Activated T-helper 2 cell treated with anti-CD3 and anti-CD28 coated beads, Interferon-gamma antibody, Interleukin-2, Interleukin-4, amounts not matched to agents 10 μg/mL and 5 μg/mL and 100 μg/mL, durations not matched to agents 14 hours and 24 hours and 36 hours (primary cell): Measurements from ENCODE around the gene NRG3. TPM values are rescaled to one million over a fixed set of nuclear protein-coding genes. Genes with fewer than 3 reads are reported as not detected.
"Not testable (repeated sequence)": the region's sequence is repeated elsewhere in the genome, so short reads cannot be mapped to it uniquely, and the experiment has no call there.

Experiments used
- DNase-seq: peaks from one replicate; pipeline ENCODE4 v3.0.0; 2021; ENCODE audit warnings: low spot score
- H3K27ac Mint-ChIP-seq: one replicate; pipeline ENCODE4 v1.8.0; 2021; ENCODE audit warnings: mixed read lengths
- H3K27me3 Mint-ChIP-seq: one replicate; pipeline ENCODE4 v1.8.0; 2021; ENCODE audit warnings: low read depth, mixed read lengths
- H3K36me3 Mint-ChIP-seq: one replicate; pipeline ENCODE4 v1.8.0; 2021; ENCODE audit warnings: low read depth, mixed read lengths
- H3K4me1 Mint-ChIP-seq: one replicate; pipeline ENCODE4 v1.8.0; 2021; ENCODE audit warnings: low read depth, mixed read lengths
- H3K4me3 Mint-ChIP-seq: one replicate; pipeline ENCODE4 v1.8.0; 2021; ENCODE audit warnings: low read depth, mild to moderate bottlenecking, moderate library complexity, mixed read lengths
- H3K9me3 Mint-ChIP-seq: one replicate; pipeline ENCODE4 v1.8.0; 2021; ENCODE audit warnings: mixed read lengths
- intact Hi-C: fragments of 100-400 bp; cut with micrococcal nuclease; formaldehyde crosslinking; loops from one replicate; pipeline ENCODE4 v1.15.1; 2023
- total RNA-seq: library from RNA; stranded (reverse); gene quantifications from 2 replicates; pipeline ENCODE4 v1.2.3, GENCODE V29; 2022

Gene NRG3
- total RNA-seq, 1 donor from 2014 or later = not detected

DNA sequence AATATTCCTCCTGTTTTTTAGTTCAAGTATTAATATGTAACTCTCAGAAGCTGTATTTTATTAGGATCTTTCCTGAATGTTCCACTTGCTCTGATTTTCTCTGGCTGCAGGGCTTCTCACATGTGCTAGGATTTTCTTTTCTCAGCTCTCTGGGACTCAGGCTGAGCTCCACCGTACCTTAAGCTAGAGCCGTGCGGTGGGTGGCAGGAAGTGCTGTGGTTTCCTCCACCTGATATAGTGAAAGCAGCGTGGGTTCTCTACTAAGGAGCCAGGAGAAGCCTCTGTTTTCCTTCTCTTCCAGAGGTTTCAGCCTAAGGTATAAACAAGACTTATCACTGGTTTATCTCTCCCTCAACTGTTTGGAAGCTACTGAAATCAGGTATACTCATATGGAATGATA lies 433.6 kb downstream of the NRG3 start:
- Mint-ChIP-seq H3K9me3 (peaks cover 26% of the 10 kb centered on the region), H3K4me3 (no peak overlapping the region), H3K27ac (no peak overlapping the region), H3K27me3 (no peaks in the 10 kb centered on the region), H3K36me3 (no peaks in the 10 kb centered on the region), H3K4me1 (no peaks in the 10 kb centered on the region)
- intact Hi-C loops = no loop called here
- no peak for DNase-seq

DNA sequence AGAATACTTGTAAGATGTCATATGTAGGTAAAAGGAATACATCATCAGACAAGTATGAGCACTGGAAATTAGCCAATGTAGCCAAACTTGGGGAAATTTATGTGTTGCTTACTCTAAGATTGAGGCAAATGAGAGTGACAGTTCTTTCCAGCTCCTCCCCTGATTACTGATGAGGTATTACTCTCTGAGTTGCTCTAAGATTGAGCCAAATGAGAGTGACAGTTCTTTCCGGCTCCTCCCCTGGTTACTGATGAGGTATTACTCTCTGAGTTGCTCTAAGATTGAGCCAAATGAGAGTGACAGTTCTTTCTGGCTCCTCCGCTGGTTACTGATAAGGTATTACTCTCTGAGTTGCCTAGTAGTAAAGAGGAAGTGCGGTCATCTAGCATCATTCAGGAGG lies 435.8 kb downstream of the NRG3 start:
- intact Hi-C loops = no loop called here
- Mint-ChIP-seq H3K4me3 (no peak overlapping the region), H3K27me3 (no peaks in the 10 kb centered on the region), H3K9me3 (peaks cover 33% of the 10 kb centered on the region), H3K27ac (no peak overlapping the region), H3K36me3 (no peaks in the 10 kb centered on the region), H3K4me1 (no peaks in the 10 kb centered on the region)
- no peak for DNase-seq

DNA sequence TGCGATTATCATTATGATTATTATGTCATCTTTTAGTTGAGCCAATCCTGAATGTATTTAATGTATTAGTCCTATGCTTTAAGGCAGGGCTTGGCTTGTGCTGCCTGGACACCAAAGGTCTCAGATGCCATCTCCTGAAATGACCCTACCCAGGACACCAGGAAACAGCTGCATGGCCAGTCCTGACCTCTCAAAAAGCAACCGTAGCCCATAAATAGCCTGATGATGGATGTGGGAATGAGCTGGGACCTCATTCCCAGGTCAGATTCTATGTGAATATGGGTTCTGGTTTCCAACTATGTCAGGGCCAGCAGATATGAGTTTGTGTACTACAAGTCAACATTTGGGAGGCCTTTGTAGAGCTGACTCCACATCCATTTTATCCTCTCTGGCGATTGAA lies 438.4 kb downstream of the NRG3 start:
- Mint-ChIP-seq H3K27me3 (no peaks in the 10 kb centered on the region), H3K4me1 (no peaks in the 10 kb centered on the region), H3K9me3 (peaks cover 33% of the 10 kb centered on the region), H3K27ac (no peak overlapping the region), H3K36me3 (no peaks in the 10 kb centered on the region), H3K4me3 (no peak overlapping the region)
- intact Hi-C loops = no loop called here
- no peak for DNase-seq

DNA sequence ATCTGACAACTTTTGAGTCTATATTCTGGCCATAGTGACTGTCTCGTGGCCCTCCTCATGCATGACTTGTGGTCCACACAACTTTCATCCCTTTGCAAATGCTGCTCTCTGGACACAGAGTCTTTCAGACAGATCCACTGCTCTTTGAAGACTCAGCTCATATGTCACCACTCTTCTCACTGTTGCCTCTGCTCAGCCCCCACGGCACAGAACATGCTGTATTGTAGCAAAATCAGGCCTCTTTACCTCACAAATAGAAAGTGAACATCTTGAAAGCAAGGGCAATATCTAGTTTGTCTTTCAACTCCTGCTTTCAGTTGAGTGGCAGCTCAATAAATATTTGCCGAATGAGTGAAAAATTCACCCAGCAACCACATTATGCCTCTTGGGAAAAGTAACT lies 443.5 kb downstream of the NRG3 start:
- Mint-ChIP-seq H3K27me3 (no peaks in the 10 kb centered on the region), H3K36me3 (no peaks in the 10 kb centered on the region), H3K9me3 (peaks cover 18% of the 10 kb centered on the region), H3K4me3 (no peak overlapping the region), H3K27ac (no peak overlapping the region), H3K4me1 (no peaks in the 10 kb centered on the region)
- intact Hi-C loops = no loop called here
- no peak for DNase-seq

DNA sequence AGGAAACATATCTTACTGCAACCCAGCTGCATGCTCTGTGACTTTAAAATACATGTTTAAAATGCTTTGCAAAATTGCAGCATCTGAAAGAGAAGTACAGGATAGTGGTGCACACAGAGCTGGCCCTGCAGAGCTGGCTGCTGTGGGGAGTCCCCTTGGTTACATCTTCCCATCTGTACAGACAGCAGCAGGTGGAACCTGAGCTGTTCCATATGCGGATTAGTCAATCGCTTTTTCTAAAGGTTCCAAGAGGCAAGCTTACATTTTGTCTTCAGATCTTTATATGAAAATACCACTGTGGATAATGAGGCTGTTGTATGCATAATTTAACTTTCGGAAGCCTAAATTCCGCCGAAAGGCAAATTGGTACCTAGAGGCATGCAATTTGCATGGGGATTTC lies 444.1 kb downstream of the NRG3 start:
- Mint-ChIP-seq H3K27ac (no peak overlapping the region), H3K9me3 (peaks cover 13% of the 10 kb centered on the region), H3K4me1 (no peaks in the 10 kb centered on the region), H3K27me3 (no peaks in the 10 kb centered on the region), H3K36me3 (no peaks in the 10 kb centered on the region), H3K4me3 (no peak overlapping the region)
- intact Hi-C loops = no loop called here
- DNase-seq = no peak

DNA sequence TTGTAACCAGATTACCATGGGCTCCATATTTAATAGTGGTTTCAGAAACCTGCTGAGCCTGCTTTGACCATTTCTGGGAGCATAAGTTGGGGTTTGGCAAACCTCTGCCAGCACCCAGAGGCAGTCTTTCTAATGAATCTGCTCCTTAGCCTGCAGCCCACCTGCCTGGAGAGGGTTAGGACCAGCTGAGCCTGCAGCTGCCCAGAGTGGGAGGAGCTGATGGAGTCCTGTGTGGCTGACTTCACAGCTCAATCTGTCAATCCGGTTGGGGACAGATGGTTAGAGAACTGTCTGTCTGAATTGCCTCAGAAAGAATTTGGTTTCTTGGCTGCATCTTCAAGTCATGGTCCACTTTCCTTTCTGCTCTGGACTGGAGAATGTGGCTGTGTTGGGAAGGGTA lies 444.6 kb downstream of the NRG3 start:
- Mint-ChIP-seq H3K4me1 (no peaks in the 10 kb centered on the region), H3K36me3 (no peaks in the 10 kb centered on the region), H3K27me3 (no peaks in the 10 kb centered on the region), H3K27ac (no peak overlapping the region), H3K9me3 (peaks cover 10% of the 10 kb centered on the region), H3K4me3 (no peak overlapping the region)
- DNase-seq = no peak
- intact Hi-C loops = no loop called here

DNA sequence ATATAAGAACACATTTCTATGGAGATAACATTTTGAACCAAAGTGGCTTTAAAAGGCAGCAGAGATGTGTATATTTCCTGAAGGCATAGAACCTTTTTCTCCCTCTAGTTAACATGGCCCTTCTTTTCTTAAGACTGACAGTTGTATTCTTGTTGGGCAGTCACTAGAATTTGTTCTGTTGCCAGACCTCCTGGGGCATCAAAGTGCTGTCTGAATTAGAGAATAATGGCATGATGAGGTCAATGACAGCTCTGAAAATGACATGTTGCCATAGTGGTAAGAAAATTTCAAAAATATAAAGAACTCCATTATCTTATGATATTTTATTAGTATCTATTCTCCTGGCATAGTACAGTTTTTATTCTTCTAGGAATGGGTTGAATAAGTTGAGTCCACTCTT lies 446.7 kb downstream of the NRG3 start:
- intact Hi-C loops = no loop called here
- Mint-ChIP-seq H3K36me3 (no peaks in the 10 kb centered on the region), H3K9me3 (peaks cover 23% of the 10 kb centered on the region), H3K4me3 (no peak overlapping the region), H3K27ac (no peak overlapping the region), H3K27me3 (no peaks in the 10 kb centered on the region), H3K4me1 (no peaks in the 10 kb centered on the region)
- DNase-seq = no peak

DNA sequence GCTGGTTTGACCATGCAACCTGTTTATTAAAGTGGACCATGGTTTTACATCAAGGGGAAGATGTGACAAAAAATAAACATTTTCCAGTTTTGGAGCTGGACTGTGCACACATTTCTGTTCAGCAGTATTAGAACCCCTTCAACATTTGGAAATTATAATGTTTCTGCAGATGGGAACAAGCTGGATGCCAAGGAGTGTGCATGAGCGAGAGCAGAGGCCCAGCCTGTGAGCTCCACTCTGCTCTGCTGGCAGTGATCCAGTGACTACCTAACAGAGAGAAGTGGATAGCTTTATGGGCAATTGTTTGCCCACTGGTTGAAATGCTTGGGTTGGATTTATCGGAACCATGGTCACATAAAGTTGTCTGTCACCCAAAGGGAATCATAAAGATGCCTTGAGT lies 456.7 kb downstream of the NRG3 start:
- no peaks in the 10 kb centered on the region for H3K4me1 Mint-ChIP-seq
- no peak for DNase-seq
- no peak overlapping the region for H3K4me3 Mint-ChIP-seq
- intact Hi-C loops = no loop called here
- H3K36me3 Mint-ChIP-seq = no peaks in the 10 kb centered on the region
- no peaks in the 10 kb centered on the region for H3K27me3 Mint-ChIP-seq
- H3K27ac Mint-ChIP-seq = no peak overlapping the region
- peaks cover 15% of the 10 kb centered on the region for H3K9me3 Mint-ChIP-seq

DNA sequence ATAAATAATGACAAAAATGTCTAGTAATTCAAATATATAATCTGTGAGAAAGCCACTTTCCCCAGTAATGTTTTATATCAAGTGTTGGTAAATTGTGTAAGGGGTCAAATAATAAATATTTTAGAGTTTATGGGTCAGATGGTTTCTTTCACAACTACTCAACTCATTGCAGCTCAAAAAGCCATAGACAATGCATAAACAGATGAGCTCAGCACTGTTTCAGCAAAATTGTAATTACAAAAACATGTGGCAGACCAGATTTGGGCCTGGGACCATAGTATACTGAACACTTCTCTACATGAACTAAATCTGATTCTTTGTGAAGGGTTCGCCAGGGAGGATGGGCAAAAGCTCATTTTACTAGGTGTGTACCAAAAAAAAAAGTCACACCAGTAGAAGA lies 460.8 kb downstream of the NRG3 start:
- no peak overlapping the region for H3K4me3 Mint-ChIP-seq
- no peak for DNase-seq
- peaks cover 18% of the 10 kb centered on the region for H3K9me3 Mint-ChIP-seq
- intact Hi-C loops = no loop called here
- no peaks in the 10 kb centered on the region for H3K36me3 Mint-ChIP-seq
- no peaks in the 10 kb centered on the region for H3K27me3 Mint-ChIP-seq
- H3K4me1 Mint-ChIP-seq = no peaks in the 10 kb centered on the region
- H3K27ac Mint-ChIP-seq = no peak overlapping the region

DNA sequence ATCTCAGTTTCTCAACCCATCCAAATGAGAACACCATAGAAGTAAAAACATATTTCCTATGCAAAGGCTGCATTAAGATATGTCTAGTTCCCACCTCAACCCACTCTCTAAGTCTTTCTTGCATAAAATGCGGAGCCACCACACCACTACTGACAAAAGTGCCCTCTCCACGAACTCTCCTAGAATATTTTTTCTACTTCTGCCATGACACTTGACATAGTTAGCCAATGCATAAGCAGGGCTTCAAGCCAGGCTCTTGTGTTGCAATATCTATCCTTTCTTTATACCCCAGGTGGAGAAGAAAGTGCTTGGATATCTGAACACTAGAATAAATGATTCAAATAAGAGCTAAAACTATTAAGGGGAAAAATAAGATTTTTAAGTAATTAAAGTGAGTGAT lies 465.2 kb downstream of the NRG3 start:
- Mint-ChIP-seq H3K4me3 (no peak overlapping the region), H3K27me3 (no peaks in the 10 kb centered on the region), H3K27ac (no peak overlapping the region), H3K4me1 (no peaks in the 10 kb centered on the region), H3K9me3 (peaks cover 14% of the 10 kb centered on the region), H3K36me3 (no peaks in the 10 kb centered on the region)
- no peak for DNase-seq
- intact Hi-C loops = no loop called here

DNA sequence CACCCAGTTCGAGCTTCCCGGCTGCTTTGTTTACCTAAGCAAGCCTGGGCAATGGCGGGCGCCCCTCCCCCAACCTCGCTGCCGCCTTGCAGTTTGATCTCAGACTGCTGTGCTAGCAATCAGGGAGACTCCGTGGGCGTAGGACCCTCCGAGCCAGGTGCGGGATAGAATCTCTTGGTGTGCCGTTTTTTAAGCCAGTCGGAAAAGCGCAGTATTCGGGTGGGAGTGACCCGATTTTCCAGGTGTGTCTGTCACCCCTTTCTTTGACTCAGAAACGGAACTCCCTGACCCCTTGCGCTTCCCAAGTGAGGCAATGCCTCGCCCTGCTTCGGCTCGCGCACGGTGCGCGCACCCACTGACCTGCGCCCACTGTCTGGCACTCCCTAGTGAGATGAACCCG lies 474.6 kb downstream of the NRG3 start:
- H3K27me3 Mint-ChIP-seq, H3K27ac Mint-ChIP-seq, intact Hi-C loops, H3K4me3 Mint-ChIP-seq, H3K4me1 Mint-ChIP-seq, H3K36me3 Mint-ChIP-seq, DNase-seq: not testable (repeated sequence)
- H3K9me3 Mint-ChIP-seq = peaks cover 17% of the 10 kb centered on the region

DNA sequence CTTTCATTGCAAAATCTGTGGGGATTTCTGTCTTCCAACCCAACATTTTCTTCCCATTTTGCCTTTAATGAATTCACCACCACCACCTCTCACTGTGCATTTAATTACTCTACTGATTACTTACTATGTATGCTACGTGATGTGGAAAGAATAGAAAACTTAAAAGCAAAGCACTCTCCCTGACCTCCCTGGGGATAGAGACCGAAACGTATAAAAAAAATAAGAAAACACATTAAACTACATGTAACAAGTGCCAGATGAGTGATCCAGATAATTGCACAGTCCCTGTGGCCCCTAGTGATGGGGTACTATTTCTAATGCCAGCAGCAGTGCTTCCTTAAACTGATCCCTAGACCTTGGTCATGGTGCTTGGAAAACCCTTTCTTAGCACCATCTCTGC lies 478.4 kb downstream of the NRG3 start:
- Mint-ChIP-seq H3K4me3 (no peak overlapping the region), H3K4me1 (no peaks in the 10 kb centered on the region), H3K27ac (no peak overlapping the region), H3K9me3 (peaks cover 17% of the 10 kb centered on the region), H3K36me3 (no peaks in the 10 kb centered on the region), H3K27me3 (no peaks in the 10 kb centered on the region)
- no peak for DNase-seq
- intact Hi-C loops = no loop called here

DNA sequence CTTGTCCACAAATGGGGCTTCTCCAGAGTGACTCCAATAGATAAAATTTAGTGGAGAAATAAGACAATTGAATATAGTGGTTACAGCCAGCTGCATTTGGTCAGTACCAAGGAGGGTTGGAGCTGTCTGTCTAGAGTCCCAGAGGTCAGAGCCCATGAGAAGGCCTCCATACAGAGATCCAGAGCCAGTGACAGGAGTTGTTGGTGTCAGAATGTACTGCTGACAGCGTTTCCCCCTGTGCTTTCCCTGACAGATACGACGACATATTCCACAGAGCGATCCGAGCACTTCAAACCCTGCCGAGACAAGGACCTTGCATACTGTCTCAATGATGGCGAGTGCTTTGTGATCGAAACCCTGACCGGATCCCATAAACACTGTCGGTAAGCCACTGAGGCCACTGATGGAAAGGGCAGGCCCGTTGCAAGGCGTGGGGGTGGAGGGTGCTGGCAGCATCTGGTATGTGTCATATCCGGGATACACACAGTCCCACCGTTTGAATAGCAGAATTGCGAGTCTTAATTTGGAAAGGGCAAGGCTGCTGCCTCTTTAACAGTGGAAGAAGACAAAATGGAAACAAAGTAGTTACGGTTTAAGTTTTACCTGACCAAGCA lies 483.6 kb downstream of the NRG3 start:
- Mint-ChIP-seq H3K9me3 (peaks cover 2% of the 10 kb centered on the region), H3K36me3 (no peaks in the 10 kb centered on the region), H3K27ac (no peak overlapping the region), H3K4me1 (no peaks in the 10 kb centered on the region), H3K4me3 (no peak overlapping the region), H3K27me3 (no peaks in the 10 kb centered on the region)
- DNase-seq = no peak
- intact Hi-C loops = no loop called here

DNA sequence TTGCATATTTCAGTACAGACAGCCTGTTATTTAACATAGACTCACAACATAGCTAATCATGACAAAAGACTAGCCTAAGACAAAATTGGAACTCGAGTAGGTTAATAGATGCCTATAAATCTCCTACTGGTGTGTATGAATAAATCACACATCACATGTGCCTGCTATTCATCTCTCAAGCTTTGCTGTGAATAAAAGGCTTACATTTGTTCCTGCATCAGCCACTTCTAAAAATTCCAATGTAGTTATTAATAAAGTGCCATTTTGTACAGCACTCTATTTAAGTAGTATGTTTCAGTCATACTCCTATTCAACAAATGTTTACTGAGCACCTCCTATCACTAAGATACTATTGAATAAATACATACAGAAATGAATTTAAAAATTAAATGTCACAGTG lies 486.3 kb downstream of the NRG3 start:
- Mint-ChIP-seq H3K4me1 (no peaks in the 10 kb centered on the region), H3K4me3 (no peak overlapping the region), H3K27me3 (no peaks in the 10 kb centered on the region), H3K9me3 (peaks cover 4% of the 10 kb centered on the region), H3K27ac (no peak overlapping the region), H3K36me3 (no peaks in the 10 kb centered on the region)
- intact Hi-C loops = no loop called here
- DNase-seq = no peak
